GM13976 (cell line): ENCODE measurements around the gene KRT73.

Experiments used
- DNase-seq: peaks from one replicate; pipeline ENCODE4 v3.0.0; 2012; ENCODE audit warnings: low spot score
- CTCF ChIP-seq: IDR thresholded peaks from 2 replicates; pipeline ENCODE4 v1.5.1; 2012; ENCODE audit warnings: borderline replicate concordance, mild to moderate bottlenecking; ENCODE audit not compliant: insufficient read depth; ENCODE audit errors: extremely low read depth, missing control alignments, control extremely low read depth
- in situ Hi-C: fragments of 300-500 bp; cut with MboI; formaldehyde crosslinking; loops from one replicate; pipeline ENCODE4 v1.12.0; 2022; ENCODE audit warnings: low sequenced_read_pairs, mixed read lengths, inconsistent platforms; ENCODE audit not compliant: unreplicated experiment

The KRT73 gene

GRCh38 chr12:52606096-52606495, 12.3 kb downstream of the KRT73 start:
- TF ChIP-seq CTCF = no peak
- DNase-seq = no peak
- in situ Hi-C loops = no loop called here

GRCh38 chr12:52605542-52605941, 12.8 kb downstream of the KRT73 start:
- no peak for TF ChIP-seq CTCF
- DNase-seq = no peak
- in situ Hi-C loops = no loop called here

DNA sequence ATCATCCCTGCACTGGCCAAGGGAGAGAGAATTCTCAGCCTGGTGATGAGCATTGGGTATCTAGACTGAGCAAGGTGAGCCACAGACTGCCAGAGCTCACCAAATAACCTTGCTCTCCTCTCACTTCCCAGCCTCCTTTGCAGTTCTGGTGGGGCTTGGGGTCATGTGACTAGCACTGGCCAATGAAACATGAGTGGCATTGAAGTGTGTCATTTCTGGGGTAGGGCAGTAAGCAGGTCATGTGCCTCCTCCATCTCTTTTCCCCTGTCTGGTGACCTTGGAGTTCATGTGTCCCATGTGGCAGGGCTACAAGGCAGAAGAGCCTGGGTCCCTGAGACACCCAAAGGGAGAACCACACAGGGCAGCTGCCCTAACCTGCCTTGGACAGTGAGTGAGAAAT, 13.5 kb downstream of the KRT73 start:
- DNase-seq = no peak
- no peak for TF ChIP-seq CTCF
- in situ Hi-C loops = no loop called here

- DNase-seq = no peak
- in situ Hi-C loops = no loop called here
- no peak for TF ChIP-seq CTCF
Measured at GRCh38 chr12:52603314-52603713, 15.0 kb downstream of the KRT73 start.

DNA sequence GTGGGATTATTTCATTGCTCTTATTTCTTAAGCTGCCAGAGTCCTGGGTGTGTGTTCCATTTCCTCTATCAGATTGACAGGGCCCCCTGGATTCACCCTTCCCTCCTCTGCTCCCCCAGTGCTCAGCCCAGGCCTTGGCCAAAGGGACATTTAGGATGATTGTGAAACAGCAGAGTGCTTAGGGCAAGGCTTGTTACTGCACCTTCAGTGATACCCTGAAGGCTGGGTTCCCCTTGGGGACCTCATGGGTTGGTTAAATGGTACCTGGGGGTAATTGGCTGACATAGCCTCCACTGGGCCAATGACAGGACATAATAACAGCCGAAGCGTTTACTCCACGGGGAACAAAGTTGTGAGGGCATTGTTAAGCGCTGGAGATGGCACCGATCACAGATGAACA, 15.8 kb downstream of the KRT73 start:
- no peak for TF ChIP-seq CTCF
- DNase-seq = no peak
- in situ Hi-C loops = no loop called here

DNA sequence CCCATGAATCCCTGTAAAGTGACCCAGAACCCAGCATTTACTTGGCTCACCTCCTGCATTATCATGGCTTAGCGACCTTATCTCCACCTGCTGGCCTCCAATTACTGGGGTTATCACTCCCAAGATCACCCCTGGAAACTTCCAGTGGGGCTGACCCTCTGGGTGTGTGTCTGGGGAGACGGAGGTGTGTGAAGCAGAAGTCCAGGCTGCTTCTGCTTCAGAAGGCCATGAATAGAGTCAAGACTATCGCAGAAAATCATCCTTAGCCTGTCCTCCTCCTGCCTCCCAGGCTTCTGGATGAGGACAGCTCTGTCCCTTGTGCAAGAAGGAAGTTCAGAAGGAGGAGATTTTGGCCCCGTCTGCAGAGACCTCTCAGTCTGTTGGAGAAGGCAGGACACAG, 16.7 kb downstream of the KRT73 start:
- TF ChIP-seq CTCF = no peak
- no peak for DNase-seq
- in situ Hi-C loops = no loop called here

- TF ChIP-seq CTCF = no peak
- in situ Hi-C loops = no loop called here
- no peak for DNase-seq
Measured at GRCh38 chr12:52600941-52601481, 17.3 kb downstream of the KRT73 start, which contains the start of gene KRT72. Gene KRT72, minus strand, starts transcription at chr12:52601463. Its CDS starts 11 bp downstream, at chr12:52601452.
